GM19025 (cell line): ENCODE measurements around the gene RAB35.
"Not testable (repeated sequence)": the region's sequence is repeated elsewhere in the genome, so short reads cannot be mapped to it uniquely, and the experiment has no call there.

Source experiments
- ATAC-seq: cut with Tn5 transposase; IDR thresholded peaks from one replicate; pipeline ENCODE4 v1.9.1; 2021; ENCODE audit warnings: mild to moderate bottlenecking, low read depth, moderate library complexity; ENCODE audit not compliant: unreplicated experiment

Gene RAB35

DNA sequence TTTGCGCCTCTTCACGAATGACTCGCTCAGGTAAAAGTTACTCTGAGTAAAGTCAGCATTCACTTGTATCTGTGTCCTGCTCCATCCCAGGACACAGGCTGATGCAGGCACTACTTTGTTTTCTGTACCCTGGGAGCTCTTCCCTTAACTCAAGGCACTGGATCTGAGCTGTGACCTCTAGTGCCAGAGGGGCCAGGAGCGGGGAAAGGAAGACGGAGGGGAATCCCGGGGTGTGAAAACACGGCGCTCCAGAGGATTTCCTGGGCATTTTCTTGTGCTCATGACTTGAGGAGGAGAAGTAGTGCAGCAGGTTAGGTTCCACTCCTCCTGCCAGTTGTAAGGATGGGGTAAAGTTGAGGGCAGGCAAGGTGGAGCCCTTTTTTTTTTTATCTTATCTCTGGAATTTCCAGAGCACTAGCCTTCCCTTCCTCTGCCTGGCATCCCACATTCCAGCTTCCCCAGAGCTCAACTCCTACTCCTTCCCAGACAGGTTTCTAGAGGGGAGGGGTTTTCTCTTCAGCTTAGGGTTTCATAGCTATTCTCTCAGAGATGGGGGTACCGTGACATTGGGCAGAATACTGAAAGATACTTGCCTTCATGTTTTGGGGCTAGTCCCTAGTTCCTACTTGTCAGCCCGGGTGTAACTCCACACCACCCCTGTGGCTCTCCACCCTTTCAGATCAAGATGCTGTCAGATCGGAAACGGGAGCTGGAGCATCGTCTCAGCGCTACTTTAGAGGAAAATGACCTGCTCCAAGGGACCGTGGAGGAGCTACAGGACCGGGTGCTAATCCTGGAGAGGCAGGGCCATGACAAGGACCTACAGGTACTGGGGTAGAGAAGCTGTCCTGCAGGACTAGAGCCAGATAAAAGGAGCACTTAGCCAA, 52.3 kb downstream of the RAB35 start:
- ATAC-seq = no peak

- no peak for ATAC-seq
These were observed 53.5 kb downstream of the RAB35 start for GRCh38 chr12:120062976-120063579.

DNA sequence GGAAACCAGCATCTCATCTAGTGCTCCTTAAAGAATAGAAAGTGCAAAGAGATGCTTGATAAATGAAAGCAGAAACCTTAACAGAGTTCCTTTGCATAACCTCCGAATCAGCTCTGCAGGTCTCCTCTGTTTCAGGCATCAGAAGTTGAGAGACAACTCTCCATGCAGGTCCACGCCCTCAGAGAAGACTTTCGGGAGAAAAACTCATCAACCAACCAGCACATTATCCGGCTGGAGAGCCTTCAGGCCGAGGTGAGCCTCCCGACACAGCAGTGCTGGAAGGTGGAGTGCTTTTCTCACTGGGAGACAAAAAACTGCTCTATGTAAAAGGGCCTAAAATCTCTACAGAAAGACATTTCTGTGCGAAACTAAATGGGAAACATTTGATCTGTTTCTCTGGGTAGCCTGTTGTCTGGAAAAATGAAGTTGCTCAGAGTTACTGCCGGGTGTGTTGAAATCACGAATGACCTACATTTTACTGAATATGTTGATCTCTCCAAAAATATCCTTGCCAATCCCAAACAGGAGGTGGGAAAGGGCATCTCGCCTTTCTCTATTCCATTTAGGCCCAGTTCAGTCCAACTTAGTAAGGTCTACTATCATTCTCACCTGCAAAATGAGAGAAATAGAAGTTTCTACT, 54.9 kb downstream of the RAB35 start:
- ATAC-seq = no peak

DNA sequence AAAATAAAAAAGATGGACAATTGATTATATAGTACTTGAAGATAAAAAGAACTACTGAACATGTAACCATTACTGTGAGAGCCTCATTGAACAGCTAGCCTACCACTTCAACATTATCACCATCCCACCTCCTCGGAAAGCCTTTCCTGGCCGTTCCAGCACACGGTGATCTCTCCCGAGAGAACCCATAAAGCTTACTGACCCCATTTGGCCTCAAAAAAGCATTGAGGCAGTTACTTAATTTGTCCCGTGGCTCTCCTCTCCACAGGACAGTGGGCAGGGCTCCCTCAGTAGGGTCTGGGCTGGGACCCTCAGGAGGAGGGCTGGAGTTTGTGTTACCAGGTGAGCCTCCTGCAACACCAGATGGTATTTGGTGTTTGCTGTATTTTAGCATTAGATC, 55.8 kb downstream of the RAB35 start:
- no peak for ATAC-seq

- ATAC-seq = no peak
These were observed 56.4 kb downstream of the RAB35 start for GRCh38 chr12:120060196-120060595.

DNA sequence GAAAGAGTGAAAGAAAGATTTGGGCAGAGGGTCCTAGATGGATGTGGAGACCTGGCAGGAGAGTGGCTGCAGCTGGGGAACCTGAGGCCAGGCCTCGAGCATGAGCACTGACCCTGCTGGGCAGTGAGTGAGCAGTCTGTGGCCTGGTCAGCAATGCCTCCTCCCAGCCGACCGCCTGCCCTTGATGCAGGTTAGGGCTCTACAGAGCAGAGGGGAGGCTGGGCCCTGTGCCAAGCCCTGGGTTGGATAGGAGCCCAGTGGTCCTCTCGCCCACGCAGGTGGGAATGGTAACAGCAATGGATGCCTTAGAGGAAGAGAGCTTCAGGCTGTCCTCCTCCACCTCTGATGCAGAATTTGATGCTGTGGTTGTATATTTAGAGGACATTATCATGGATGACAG, 59.8 kb downstream of the RAB35 start:
- ATAC-seq = no peak

DNA sequence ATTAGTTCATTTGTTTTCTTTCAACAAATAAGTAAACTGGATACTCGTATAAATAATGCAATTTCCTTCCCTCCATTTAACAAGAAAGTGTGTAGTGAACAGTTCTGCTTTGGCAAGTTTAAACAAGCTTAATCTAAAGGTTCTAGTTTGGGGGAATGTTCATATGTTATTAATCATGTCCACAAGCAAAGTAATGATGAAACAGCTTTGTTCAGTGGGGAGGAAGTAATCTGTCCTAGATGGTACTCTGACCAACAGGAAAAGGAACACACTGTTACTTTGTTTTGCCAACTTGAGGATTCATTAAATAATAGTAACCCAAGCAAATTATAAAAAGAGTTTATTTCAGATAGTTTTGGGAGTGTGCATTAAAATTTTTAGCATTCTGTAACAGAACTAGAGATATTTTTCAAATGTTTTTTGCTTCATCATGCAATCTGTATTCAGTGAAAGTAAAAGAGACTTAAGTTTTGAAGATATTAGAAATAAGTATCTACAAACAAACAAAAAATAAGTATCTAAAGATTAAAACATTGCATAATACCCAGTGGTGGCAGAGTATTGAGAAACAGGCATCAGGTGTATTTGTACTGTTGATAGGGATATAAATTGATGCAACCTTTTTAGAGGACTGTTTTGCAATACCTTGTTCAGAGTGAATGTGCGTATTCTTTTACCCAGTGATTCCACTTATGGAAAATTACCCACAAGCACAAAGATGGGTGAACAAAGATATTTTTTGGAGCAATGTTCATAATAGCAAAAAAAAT, 61.1 kb downstream of the RAB35 start:
- ATAC-seq = no peak

DNA sequence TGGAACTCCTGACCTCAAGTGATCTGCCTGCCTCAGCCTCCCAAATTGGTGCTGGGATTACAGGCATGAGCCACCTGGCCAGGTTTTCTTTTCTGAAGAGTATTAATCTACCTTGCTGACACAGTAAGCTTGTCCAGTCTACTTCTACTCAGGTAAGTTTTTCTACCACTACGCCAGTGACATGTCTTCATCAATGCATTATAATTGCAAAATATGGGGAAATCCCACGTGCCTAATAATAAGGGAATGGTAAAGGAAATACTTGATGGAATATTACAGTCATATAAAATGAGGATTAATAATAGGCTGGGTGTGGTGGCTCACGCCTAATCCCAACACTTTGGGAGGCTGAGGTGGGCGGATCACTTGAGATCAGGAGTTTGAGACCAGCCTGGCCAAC, 62.3 kb downstream of the RAB35 start:
- ATAC-seq = no peak

- no peak for ATAC-seq
These were observed 65.0 kb downstream of the RAB35 start for GRCh38 chr12:120051535-120051934.

DNA sequence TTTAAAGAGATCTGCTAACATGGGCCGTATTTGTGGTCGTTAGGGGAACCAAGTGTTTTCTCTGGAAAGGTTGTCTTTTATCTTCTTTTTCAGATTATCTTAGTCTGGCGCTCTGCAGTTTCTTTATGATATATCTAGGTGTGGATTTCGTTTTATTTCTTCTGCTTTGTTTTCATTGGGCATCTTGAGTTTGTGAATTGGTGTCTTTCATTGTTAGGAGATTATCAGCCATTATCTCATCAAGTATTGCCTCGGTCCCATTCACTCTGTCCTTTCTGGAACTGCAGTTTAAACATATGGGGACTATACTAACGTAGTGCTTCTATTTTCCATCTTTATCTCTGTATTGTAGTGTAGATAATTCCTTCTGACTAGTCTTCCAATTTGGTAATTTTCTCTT, 67.1 kb downstream of the RAB35 start:
- no peak for ATAC-seq

- no peak for ATAC-seq
These were observed 68.3 kb downstream of the RAB35 start for GRCh38 chr12:120048263-120048662.

DNA sequence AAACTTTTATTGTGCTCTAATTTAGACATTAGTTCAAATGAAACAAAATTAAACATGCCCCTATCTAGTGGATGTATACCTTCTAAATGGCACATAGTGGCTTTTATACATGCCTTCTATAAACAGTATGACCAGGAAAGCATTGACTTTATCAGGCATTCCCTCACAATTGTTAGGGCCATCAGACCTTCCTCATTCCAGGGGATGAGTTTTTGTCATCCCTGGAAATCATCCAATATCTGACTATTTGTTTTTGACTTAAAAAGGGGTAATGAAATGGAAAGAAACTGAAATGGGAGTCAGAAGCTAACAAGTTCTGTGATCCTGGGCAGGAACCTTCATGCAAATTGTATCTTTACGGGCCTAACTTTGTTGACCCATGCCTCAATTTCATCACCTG, 69.5 kb downstream of the RAB35 start:
- ATAC-seq = no peak

DNA sequence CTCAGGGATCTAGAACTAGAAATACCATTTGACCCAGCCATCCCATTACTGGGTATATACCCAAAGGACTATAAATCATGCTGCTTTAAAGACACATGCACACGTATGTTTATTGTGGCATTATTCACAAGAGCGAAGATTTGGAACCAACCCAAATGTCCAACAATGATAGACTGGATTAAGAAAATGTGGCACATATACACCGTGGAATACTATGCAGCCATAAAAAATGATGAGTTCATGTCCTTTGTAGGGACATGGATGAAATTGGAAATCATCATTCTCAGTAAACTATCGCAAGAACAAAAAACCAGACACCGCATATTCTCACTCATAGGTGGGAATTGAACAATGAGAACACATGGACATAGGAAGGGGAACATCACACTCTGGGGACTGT, 71.2 kb downstream of the RAB35 start:
- not testable (repeated sequence) for ATAC-seq
